KBM-7 (cell line): ENCODE data around the gene TMEM116.
"Not testable (repeated sequence)": the region's sequence is repeated elsewhere in the genome, so short reads cannot be mapped to it uniquely, and the experiment has no call there.

Experiments
- DNase-seq: peaks from one replicate; pipeline ENCODE4 v3.0.0-alpha.2; 2015
- in situ Hi-C: fragments of 300-500 bp; cut with MboI; formaldehyde crosslinking; loops from 2 replicates; pipeline ENCODE4 v1.14.3; 2020; ENCODE audit warnings: low sequenced_read_pairs, low pct_unique_long_range_greater_than_20kb, mixed read lengths

TMEM116 gene

GRCh38 chr12:111984820-111985219 lies 28.1 kb downstream of the TMEM116 start:
- DNase-seq = no peak
- in situ Hi-C loops = no loop called here

DNA sequence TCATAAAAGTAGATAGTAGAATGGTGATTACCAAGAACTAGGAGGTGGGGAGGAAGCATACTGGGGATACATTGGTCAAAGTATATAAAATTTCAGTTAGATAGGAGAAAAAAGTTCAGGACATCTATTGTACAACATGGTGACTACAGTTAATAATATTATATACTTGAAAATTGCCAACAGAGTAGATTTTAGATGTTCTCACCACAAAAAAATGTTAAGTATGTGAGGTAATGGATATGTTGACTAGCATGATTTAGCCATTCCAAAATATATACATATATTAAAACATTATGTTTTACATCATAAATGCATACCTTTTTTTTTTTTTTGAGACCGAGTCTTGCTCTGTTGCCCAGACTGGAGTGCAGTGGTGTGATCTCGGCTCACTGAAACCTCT lies 31.0 kb downstream of the TMEM116 start:
- in situ Hi-C loops = no loop called here
- no peak for DNase-seq

GRCh38 chr12:111980598-111980997 lies 32.4 kb downstream of the TMEM116 start:
- no peak for DNase-seq
- in situ Hi-C loops = no loop called here

DNA sequence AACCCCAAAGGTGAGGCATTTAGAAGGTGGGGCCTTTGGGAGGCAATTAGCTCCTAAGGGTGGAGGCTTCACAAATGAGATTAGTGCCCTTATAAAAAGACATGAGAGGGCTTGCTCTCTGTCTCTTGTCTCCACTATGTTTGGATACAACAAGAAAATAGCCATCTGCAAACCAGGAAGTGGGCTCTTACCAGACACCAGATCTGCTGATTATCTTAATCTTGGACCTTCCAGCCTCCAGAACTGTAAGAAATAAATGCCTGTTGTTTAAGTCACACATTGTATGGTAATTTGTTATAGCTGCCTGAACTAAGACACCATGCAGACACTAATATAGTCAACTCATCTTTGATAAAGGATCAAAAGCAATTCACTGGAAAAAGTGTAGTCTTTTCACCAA lies 34.4 kb downstream of the TMEM116 start:
- peak; percentile 5 for DNase-seq
- in situ Hi-C loops = no loop called here

- in situ Hi-C loops = no loop called here
- no peak for DNase-seq
Measured at GRCh38 chr12:111976860-111977259, 36.1 kb downstream of the TMEM116 start.

DNA sequence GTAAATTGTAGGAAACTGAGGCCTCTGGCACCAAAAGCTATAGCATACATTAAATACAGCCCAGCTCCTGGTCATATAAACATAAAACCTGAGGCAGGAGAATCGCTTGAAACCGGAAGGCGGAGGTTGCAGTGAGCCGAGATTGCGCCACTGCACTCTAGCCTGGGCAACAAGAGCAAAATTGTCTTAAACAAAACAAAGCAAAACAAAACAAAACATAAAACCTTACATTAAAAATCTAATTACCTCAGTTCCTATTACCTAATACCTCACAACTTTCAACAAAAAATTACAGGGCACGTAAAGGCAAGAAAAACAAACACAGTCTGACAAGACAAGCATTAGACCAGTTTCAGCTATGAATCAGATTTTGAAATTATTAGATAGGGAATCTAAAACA lies 36.7 kb downstream of the TMEM116 start:
- DNase-seq = no peak
- in situ Hi-C loops = no loop called here

DNA sequence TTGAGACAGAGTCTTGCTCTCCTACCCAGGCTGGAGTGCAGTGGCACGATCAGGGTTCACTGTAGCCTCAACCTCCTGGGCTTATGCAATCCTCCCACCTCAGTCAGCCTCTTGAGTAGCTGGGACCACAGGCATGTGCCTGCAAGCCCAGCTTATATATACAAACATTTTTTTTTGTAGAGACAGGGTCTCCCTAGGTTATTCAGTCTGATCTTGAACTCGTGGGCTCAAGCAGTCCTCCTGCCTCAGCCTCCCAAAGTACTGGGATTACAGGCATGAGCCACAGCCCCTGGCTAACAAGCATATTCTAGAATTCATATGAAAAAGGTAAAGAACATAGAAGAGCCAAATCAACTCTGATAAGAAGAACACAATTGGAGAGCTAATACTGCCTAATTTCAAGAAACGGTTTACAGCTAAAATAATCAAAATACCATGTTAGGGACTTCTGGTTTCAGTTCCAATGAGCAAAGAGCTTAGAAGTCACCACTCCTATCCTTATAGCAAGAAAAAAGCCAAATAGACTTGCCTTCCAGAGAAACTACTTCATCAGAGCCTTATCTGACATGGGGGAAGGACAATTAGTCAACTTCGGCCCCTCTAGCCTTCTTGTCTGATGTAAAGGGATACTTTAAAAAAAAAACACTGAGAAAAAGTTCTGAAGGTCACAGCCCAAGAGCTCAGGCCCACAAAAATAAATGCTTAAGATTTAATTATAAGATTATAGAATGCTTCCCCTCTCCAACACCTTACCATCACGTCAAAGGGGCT lies 37.6 kb downstream of the TMEM116 start:
- no peak for DNase-seq
- in situ Hi-C loops = no loop called here

GRCh38 chr12:111971800-111972199 lies 41.2 kb downstream of the TMEM116 start:
- DNase-seq = no peak
- in situ Hi-C loops = no loop called here

GRCh38 chr12:111964935-111965334 lies 48.0 kb downstream of the TMEM116 start:
- in situ Hi-C loops = no loop called here
- no peak for DNase-seq

DNA sequence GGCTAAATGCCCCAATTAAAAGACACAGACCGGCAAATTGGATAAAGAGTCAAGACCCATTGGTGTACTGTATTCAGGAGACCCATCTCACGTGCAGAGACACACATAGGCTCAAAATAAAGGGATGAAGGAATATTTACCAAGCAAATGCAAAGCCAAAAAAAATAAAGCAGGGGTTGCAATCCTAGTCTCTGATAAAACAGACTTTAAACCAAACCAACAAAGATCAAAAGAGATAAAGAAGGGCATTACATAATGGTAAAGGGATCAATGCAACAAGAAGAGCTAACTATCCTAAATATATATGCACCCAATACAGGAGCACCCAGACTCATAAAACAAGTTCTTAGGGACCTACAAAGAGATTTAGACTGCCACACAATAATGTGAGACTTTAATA lies 53.4 kb downstream of the TMEM116 start:
- in situ Hi-C loops = not testable (repeated sequence)

GRCh38 chr12:111957224-111957623 lies 55.7 kb downstream of the TMEM116 start:
- DNase-seq, in situ Hi-C loops: not testable (repeated sequence)

More for the DNA sequence above, 53.4 kb downstream of the TMEM116 start:
- not testable (repeated sequence) for DNase-seq

DNA sequence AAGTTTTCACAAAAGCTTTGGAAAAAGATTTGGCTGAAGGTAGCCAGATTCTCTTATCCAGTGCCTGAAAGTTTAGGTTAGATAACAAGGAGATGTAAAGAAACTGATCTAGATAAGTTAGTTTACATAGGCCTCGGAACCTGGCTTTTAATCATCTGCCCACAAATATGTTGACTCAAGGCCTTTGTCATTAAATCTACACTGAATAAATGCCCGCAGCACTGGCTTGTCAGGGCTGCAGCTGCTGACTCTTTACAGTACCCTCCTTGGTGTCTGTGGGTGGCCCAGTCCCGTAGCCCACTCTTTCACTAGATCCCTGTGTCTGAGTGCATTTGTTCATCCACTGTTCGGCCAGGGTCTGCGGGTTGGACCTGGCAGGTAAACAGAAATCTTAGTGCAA lies 58.0 kb downstream of the TMEM116 start:
- in situ Hi-C loops = no loop called here
- no peak for DNase-seq

DNA sequence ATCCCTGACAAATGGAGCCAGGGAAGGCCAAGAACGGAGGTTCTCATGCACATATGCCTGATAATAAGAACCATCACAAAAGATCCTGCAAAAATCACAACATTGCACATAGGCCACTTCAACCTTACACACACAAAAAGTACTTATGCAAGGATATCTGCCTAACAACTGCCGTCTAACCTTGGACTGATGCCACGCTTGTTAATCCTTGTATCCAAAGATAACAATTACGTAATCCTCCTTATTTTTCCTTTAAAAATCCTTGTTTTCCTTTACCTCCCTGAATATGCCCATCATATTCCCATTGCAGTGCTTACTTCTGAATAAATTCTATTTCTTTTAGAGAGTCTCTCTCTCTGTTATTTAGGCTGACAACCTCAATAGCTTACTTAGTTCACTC lies 59.5 kb downstream of the TMEM116 start:
- in situ Hi-C loops = no loop called here
- DNase-seq = no peak

DNA sequence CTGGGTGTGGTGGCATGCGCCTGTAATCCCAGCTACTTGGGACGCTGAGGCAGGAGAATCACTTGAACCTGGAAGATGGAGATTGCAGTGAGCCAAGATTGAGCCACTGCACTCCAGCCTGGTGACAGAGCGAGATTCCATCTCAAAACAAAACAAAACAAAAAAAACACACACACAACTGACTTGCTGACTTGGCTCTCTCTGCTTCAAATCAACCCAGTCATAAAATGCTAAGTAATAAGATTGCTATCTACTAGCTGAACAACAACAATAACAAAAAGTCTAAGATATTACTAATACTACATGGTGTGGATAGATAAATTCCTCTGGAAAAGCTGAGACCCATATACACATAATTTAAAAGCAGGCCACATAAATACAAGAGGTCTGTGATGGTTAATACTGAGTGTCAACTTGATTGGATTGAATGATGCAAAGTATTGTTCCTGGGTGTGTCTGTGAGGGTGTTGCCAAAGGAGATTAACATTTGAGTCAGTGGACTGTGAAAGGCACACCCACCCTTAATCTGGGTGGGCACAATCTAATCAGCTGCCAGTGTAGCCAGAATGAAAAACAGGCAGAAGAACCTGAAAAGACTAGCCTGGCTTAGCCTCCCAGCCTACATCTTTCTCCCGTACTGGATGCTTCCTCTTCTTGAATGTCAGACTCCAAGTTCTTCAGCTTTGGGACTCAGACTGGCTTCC lies 60.7 kb downstream of the TMEM116 start:
- DNase-seq, in situ Hi-C loops: not testable (repeated sequence)

DNA sequence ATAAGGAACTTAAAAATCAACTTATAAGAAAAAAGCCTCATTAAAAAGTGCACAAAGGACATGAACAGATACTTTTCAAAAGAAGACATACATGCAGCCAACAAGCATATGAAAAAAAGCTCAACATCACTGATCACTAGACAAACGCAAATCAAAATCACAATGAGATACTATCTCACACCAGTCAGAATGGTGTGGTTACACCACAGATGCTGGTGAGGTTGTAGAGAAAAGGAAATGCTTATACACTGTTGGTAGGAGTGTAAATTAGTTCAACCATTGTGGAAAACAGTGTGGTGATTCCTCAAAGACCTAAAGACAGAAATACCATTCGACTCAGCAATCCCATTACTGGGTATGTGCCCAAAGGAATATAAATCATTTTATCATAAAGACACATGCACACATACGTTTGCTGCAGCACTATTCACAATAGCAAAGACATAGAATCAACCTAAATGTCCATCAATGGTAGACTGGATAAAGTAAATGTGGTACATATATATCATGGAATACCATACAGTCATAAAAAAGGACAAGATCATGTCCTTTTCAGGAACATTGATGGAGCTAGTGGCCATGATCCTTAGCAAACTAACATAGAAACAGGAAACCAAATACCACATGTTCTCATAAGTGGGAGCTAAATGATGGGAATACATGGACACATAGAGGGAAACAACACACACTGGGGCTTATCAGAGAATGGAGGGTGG lies 61.8 kb downstream of the TMEM116 start:
- DNase-seq, in situ Hi-C loops: not testable (repeated sequence)

GRCh38 chr12:111943929-111944328 lies 69.0 kb downstream of the TMEM116 start:
- DNase-seq = no peak
- in situ Hi-C loops = no loop called here

- in situ Hi-C loops = no loop called here
- peak; percentile 58 for DNase-seq
Measured at GRCh38 chr12:111942557-111942956, 70.4 kb downstream of the TMEM116 start.

GRCh38 chr12:111937429-111937828 lies 75.5 kb downstream of the TMEM116 start:
- no peak for DNase-seq
- in situ Hi-C loops = no loop called here

- DNase-seq = no peak
- in situ Hi-C loops = no loop called here
Measured at GRCh38 chr12:111936869-111937268, 76.1 kb downstream of the TMEM116 start.

DNA sequence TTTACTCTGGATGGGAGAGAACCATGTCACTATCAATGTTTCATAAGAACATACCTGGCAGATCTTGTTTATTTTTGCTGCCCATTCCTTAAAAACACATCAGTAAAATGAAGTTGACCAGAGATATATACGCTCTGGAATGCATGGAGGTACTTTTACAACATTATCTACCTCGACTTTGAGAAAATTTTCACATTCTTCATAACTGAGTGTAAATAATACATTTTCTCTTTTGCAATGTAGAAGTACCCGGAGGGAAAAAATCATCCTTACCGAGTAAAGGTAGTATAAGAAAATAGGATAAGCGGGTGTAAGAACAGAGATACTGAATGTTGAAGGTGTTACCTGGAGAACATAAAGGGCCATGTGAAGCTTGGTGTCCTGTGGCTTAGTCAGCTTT lies 80.7 kb downstream of the TMEM116 start:
- in situ Hi-C loops = no loop called here
- DNase-seq = no peak
